T-helper 1 cell treated with Interleukin-12 subunit alpha and Interleukin-12 subunit beta and Interleukin-4 antibody, amounts not matched to agents 30 ng/mL and 1 ng/mL, for 36 hours (primary cell): ENCODE results near the gene HYOU1. TPM values are rescaled to one million over a fixed set of nuclear protein-coding genes. Genes with fewer than 3 reads are reported as not detected.
"Not testable (repeated sequence)": the region's sequence is repeated elsewhere in the genome, so short reads cannot be mapped to it uniquely, and the experiment has no call there.

ENCODE experiments used
- intact Hi-C: fragments of 100-400 bp; cut with micrococcal nuclease; formaldehyde crosslinking; loops from one replicate; pipeline ENCODE4 v1.15.1; 2024
- total RNA-seq: library from RNA; stranded (reverse); gene quantifications from 2 replicates; pipeline ENCODE4 v1.2.3, GENCODE V29; 2022

Gene HYOU1
- total RNA-seq, 1 donor from 2014 or later: 260 TPM

DNA sequence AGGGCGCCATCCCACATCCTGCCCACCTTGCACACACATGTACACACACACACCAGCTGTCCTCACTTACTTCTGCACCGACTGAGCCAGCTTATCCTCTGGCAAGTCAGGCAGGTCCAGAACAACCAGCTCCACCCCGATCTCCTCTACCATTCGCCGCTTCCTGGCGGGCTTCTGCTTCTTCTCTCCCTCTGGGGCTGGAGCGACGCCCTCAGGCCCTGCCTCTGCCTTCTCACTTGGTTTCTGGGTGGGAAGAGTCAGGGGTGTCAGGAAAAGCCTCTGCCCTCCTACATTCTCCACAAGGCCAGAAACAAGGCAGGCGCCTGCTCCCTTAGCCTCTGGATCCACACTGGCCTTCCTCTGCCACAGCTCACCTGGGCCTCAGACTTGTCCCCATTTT is 8.4 kb downstream of the HYOU1 start:
- intact Hi-C loops: no loop called here

DNA sequence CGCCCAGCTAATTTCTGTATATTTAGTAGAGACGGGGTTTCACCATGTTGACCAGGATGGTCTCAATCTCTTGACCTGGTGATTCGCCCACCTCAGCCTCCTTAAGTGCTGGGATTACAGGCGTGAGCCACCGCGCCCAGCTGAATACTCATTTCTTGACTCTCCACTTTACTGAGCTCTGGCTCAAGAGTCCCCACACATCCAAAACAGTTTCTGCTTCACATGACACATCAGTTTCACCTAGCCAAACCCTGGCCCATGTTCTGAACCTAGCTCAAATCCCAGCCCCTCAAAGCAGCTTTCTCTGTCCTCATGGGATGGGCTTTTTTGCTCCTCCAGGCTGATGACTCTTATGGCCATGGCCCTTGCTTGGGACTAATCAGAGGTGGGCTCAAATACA is 9.8 kb downstream of the HYOU1 start:
- intact Hi-C loops: no loop called here

DNA sequence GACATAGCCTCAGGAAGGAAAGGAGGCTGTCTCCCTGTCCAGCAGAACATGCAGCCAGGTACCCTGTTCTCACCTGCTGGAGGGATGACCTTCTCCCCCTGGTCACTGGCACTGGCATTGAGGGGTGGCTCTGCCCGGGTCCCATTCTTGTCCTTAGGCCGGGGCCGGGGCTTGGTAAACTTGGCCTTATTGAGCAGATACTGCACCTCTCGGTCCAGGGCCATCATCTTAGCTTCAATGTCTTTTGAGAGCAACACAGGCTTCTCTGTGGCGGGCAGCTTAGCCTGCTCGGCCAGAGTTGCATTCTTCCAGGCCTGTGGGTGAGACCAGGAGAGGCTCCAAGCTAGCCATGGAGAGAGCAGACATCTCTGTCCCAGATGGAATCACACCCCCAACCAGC is 10.5 kb downstream of the HYOU1 start:
- intact Hi-C loops: no loop called here

DNA sequence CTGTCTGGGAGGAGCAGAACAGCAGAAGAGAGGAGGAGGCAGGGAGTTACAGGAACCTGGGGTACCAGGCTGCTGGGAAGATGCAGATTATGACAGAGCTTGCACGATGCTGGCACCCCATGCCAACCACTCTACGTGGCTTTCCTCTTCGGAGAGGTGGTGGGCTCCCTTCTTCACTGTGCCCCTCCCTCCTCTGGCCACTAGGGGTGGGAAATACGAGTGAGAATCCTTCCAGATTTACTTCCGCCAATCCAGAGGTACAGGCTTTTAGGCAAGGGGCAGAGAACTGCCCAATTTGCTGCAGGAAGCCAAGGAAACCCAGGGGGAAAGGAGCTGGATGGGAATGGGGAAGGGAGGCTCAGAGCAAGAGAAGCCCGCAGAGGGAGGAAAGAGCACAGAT is 12.3 kb downstream of the HYOU1 start:
- intact Hi-C loops: no loop called here

DNA sequence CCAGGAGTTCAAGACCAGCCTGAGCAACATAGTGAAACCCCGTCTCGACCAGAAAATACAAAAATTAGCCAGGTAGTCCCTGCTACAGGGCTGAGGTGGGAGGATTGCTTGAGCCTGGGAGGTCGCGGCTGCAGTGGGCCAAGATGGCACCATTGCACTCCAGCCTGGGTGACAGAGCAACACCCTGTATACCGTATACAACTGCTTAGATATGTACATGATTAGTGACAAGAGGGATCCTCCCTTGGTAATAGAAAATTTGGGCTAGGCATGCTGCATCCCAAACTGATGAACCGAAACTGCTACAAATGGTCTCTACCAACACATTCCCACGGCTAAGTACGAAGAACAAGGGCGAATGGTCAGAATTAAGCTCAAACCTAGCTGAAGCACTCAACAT is 14.1 kb downstream of the HYOU1 start:
- intact Hi-C loops: no loop called here

DNA sequence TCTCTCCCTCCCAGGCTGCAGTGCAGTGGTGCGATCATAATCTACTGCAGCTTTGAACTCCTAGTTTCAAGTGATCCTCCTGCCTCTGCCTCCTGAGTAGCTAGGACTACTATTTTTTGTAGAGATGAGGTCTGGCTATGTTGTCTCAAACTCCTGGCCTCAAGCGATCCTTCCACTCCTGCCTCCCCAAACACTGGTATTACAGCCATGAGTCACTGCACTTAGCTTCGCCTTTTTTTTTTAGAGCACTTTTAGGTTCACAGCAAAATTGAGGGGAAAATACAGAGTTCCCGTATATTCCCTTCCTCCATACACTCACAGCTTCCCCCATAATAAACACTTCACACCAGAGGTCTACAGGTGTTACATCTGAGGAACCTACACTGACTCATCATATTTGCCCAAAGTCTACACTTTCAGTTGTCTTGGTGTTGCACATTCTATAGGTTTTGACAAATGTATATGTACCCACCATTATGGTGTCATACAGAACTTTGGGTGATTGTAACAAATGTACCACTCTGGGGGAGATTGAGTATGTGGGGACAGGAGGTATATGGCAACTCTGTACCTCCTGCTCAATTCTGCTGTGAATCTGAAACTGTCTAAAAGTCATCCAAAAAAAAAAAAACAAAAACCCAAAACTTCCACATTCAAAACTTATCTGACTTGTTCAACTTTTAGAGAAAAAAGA is 15.0 kb downstream of the HYOU1 start:
- intact Hi-C loops: no loop called here

DNA sequence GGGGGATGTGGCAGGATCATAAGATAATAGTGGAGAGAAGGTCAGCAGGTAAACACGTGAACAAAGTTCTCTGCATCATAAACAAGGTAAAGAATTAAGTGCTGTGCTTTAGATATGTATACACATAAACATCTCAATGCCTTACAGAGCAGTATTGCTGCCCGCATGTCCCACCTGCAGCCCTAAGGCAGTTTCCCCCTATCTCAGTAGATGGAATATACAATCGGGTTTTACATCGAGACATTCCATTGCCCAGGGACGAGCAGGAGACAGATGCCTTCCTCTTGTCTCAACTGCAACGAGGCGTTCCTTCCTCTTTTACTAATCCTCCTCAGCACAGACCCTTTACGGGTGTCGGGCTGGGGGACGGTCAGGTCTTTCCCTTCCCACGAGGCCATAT is 17.5 kb downstream of the HYOU1 start:
- intact Hi-C loops: not testable (repeated sequence)

DNA sequence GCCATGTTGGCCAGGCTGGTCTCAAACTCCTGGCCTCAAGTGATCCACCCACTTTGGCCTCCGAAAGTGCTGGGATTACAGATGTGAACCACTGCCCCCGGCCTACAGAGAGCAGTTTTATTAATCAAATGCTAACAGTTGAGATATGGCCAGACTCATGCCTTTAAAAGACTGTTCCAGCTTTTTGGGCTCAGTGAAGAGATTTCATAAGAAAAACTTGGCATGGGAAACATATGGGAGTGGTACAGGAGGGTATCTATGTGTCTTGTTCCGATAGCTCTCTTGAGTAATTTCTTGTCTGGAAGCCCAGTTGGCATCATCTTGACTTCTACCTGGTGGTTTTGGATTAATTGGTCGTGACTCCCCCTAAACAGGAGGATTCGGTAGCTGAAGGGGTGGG is 18.1 kb downstream of the HYOU1 start:
- intact Hi-C loops: no loop called here

DNA sequence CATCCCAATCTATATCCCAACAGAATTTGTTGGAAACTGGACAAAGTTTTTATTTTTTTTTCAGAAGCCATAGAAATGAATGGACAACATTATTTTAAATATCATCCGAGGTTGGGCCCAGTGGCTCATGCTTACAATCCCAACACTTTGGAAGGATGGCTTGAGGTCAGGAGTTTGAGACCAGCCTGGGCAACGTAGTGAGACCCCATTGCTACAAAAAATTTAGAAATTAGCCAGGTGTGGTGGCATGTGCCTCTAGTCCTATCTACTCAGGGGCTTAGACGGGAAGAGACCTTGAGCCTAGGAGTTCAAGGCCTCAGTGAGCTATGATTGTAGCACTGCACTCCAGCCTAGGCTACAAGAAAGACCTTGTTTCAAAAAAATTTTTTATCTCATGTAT is 22.2 kb downstream of the HYOU1 start:
- intact Hi-C loops: no loop called here

DNA sequence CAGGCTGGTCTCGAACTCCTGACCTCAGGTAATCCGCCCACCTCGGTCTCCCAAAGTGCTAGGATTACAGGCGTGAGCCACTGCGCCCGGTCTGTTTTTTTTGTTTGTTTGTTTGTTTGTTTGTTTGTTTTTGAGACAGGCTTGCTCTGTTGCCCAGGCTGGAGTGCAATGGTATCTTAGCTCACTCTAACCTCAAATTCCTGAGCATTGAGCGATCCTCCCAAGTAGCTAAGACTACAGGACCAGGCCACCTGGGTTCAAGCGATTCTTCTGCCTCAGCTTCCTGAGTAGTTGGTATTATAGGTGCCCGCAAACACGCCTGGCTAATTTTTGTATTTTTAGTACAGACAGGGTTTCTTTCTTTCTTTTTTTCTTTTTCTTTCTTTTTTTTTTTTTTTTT is 23.6 kb downstream of the HYOU1 start:
- intact Hi-C loops: not testable (repeated sequence)

DNA sequence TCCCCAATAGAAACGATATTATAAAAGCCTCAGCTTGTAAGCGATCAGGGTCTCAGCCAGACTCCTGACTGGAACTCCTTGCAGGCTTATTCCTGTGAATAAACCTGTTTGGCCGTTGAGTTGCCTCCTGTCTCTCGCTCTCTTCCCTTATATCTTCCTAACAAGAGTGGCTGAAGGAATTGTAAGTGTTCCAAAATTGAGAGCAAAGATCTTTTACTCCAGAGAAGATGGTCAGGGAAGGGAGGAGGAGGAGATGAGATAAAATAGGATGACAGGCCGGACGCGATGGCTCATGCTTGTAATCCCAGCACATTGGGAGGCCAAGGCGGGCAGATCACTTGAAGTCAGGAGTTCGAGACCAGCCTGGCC is 25.1 kb downstream of the HYOU1 start:
- intact Hi-C loops: loop anchor here (1.0 to 2.0 kb wide), 4 partner anchors 53 to 343 kb away; no protein-coding TSS in a partner anchor

DNA sequence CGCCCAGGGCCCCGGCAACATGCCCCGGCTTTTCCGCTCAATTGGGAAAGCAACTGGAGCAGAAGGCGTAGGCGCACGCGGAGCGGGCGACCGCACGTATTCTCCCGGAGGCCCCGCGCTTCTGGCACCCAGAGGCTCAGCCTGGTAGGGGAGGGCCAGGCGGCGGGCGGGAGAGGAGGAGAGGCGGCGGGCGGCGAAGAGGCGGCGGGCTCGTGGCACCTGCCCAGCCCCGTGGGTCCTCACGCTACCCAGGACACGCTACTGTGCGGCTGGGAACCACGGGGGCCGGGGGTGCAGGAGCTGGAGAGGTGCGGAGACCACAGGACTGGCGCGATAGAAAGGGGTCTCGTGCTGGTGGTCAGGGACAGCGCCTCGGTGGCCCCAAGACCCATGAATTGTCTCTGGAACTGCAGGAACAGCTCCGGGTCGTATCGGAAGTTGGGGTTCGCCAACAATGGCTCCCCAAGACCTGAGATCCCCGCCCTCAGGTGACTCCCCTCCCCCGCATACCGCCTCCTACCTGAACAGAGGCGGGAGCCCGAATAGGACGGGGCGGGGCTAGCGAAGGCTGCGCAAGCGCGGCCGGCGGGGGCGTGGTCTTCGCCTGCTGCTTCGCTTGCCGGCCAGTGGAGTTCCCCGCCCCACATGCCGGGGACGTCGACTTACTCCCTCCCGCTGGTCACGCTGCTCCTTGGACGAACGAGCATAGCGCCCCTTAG is 26.5 kb downstream of the HYOU1 start, which contains the start of gene SLC37A4:
Gene SLC37A4 (minus strand): TSS at position 549 of the 719 bp plus-strand sequence.
- intact Hi-C loops: loop anchor here (1.0 to 2.0 kb wide), 15 partner anchors 12 to 1215 kb away; partner anchors contain the start of genes CENATAC, DDX6, DPAGT1 and HINFP

DNA sequence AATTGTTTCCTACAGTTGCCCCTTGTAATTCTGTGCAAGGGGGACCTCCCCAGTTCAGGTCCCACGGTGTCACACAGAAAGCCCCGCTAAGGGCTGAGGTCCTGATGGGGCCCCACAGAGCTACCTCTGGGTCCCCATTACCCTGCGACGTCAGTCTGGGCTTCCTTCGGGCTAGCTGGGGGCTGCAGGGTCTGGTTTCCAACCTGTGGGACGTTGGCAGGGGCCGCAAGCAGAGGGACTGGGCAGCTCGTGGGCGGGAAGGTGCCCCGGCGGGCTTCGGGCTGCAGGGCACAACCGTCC is 27.0 kb downstream of the HYOU1 start:
- intact Hi-C loops: loop anchor here (1.0 to 2.0 kb wide), 12 partner anchors 12 to 1215 kb away; partner anchors contain the start of genes CENATAC, DDX6, DPAGT1 and HINFP

DNA sequence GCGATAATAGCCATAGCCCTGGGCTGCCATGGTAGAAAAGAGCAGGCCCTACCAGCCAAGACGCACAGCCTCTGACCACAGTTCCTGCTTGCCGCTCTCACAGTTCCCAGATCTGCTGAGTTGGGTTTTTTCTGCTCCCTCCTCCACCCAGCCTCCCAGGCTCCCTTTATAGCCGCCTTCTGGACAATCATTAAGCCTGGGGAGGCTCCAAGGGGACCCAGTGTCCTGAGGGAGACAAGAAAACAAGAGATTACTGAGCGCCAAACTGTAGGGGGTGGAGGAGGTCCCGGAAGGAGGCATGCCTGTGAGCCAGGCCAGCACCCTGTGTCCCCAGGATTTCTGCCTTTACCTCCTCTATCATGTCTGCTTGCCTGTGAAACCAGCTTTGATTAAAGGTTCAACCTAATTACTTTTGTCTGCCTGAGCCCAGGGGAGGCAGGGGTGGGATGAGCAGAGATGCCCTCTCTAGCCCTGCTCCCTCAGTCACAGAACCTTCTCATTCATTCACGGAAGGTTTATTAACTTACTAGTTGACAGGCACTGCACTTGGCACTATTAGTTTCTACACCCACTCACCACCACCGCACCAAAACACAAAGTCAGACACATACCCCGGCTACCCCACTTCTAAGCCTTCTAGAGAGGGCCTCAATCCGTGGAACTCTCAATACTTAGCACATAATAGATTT is 27.5 kb downstream of the HYOU1 start:
- intact Hi-C loops: loop anchor here (1.0 to 2.0 kb wide), 12 partner anchors 11 to 1214 kb away; partner anchors contain the start of genes CENATAC, DDX6, DPAGT1 and HINFP

DNA sequence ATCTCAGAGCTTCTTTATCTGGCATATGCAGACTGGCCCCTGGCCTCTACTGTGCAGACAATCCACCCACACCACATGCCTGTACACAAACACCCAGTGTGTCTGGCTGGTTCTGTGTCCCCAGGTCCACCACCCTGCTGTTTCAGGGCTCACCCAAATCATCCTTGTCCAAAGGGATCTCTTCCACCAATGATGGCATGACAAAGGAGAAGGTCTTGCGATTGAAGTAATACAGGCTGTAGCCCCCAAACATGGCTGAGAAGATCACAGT is 28.0 kb downstream of the HYOU1 start:
- intact Hi-C loops: no loop called here

DNA sequence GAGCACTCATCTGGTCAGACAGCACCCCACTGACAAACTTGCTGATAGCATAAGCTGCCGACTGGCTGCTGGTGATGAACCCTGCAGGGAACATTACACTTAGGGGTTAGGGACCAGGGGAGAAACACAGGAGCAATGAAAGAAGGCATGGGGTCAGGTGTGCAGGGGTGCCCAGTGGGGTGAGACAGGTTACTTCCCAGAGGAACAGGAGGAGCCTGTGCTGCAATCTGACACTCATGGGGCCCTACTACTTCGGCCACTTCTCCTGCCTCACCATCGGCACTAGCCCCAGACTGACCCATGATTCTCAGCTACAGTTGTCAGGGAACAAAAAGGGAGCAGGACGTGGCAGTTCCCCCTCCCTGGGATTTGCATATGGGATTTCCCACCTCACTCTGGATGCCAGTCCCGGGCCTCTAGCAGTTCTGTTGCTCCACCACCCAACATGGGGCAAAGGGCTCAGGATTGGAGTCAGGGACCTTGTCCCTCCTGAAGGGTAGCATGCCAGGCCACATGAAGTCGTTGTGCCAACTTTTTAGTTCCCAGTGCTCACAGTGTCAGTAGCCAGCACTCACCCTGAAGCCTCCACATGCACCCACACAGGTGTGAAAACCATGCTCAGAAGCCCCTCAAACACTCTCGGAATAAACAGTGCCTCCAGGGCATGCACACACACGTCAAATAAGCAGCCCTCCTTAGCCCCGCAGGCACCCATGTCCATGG is 28.5 kb downstream of the HYOU1 start:
- intact Hi-C loops: no loop called here

DNA sequence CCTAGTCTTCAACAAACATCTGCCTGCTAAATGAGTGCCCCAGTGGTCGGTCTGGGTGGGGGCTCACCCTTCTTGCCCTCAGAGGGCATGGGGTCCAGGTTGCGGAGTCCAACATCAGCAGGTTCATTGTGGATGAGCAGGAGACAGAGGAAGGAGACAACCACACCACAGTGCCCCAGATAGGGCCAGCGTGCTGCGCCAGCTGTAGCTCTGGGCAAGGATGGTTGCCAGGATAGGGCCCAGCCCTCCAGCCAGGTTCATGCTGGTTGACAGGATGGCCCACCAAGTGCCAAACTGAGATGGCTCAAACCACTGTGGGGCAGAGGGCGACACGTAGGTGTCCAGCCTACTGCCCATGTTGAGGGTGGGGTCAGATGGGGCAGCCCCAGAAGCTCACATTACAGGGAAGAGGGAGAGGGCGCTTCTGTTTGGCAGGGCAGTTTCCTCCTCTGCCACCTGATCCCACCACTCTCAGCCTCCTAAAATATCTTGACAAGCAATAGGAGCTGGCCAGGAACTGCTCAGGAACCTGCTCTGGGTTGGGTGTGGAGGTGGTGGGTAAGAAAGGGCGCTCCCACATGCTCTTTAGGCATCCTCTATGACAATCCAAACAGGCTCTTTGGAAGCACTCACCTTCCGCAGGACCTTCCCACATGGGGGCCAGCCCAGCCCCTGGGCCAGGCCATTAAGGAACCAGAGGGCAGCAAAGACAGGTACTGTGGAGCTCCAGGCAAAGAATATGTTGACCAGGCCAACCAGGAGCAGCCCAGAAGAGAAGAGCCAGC is 29.3 kb downstream of the HYOU1 start:
- intact Hi-C loops: no loop called here

DNA sequence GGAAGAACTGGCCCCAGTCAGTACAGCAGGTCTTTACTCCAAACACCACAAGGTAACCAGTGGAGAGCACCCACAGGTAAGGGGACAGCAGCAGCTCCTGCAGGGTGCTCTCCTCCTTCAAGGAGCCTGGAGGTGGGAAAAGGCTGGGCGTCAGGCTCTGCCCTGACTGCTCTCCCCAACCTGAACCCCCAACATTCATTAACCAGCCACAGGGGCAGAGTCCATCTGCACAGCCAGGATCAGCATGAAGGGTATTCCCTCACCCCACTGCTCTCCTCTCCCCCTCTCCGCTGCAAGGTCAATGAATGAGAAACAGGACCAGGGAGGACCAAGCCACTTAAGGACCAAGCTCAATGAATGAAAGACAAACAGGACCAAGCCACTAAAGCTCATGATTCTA is 30.0 kb downstream of the HYOU1 start:
- intact Hi-C loops: no loop called here

DNA sequence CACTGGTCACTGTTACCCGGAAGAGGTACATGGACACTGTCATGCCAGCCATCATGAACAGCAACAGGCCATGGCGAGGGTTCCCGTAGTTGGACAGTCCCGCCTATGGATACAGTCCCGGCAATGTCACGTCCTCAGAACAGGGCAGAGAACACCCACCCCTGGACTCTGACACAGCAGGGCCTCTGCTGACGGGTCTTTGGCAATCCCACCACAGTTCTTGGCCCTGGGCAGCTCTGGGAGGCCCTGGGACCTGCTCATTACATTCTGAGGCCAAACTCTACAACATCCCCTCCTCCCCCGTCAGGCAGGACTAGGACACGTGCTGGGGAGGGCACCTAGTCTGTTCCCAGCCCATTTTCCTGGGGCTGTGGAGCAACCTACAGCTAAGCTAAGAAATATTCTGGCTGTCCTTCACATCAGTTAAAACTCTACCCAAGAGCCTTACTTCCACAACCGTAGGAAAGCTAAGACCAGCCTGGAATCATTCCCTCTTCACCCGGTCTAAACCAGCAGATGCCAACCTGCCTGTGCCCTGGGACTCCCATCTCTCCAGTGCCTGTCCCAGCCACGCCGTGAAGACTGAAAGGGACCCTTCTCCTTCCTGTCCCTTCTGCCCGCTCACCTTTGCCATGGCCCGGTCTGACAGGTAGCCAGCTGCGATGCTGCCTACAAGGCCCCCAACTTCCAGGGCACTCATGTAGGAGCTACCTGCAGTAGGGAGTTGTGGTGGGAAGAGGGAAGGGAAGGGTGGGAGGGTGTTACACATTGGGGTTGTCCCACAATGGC is 30.8 kb downstream of the HYOU1 start:
- intact Hi-C loops: no loop called here

DNA sequence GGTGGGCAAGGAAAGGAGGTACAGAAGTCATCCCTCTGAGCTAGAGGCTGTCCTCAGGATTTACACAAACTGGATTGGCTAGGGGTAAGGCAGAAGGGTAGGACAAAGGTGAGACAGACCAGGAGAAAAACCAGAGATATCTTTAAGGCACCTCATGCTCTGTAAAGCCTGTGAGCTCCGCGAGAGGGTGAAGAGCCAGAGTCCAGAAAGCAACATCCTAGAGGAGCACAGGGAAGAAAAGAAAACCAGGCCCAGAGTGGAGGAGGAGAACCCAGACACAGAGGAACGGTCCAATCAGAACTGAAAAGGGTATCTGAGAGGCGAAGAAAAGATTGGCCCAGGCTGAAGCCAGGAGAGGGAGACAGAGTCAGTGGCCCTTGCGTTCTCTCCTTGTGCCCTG is 31.5 kb downstream of the HYOU1 start:
- intact Hi-C loops: no loop called here
